SH-SY5Y (cell line): ENCODE results near the gene MYH9.

ENCODE experiments used
- GATA2 ChIP-seq: IDR thresholded peaks from 2 replicates; pipeline ENCODE4 v1.6.1; 2011; ENCODE audit warnings: mild to moderate bottlenecking, low read depth, low read length
- GATA3 ChIP-seq: IDR thresholded peaks from 2 replicates; pipeline ENCODE4 v1.6.1; 2011; ENCODE audit warnings: low read depth, mild to moderate bottlenecking, low read length, moderate library complexity

DNA sequence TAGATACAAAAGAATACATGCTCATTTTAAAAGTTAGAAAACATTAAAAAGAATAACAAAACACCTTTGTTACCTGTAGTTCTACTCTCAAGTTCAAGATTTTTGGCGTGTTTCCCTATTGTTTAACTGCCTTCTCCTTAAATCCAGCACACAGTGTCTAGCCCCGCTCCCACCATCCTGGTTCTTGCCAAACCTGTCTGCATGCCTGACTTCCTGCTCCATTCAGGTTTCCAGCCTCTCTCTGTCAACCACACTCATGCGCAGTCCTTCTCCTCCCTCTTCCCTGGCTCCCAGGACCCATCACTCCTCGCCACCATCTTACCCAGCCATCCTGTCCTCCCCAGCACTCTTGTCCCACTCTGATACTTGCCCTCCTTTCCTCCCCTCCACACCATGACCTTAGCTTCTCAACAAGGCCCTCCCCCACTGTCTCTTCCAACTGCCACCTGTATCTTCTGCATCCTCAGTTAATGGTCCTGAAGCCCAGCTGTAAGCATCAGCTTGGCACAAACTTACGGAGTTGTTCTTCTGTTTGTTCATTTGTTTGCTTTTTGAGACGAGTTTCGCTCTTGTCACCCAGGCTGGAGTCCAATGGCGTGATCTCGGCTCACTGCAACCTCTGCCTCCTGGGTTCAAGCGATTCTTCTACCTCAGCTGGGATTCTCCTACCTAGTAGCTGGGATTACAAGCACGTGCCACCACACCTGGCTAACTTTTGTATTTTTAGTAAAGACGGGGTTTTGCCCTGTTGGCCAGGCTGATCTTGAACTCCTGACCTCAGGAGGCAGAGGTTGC, 7.5 kb upstream of the MYH9 start:
- TF ChIP-seq GATA2 = no peak
- TF ChIP-seq GATA3 = no peak
